ENCODE results near the gene CCDC9B. TPM values are rescaled to one million over a fixed set of nuclear protein-coding genes. Genes with fewer than 3 reads are reported as not detected.

The CCDC9B gene
- total RNA-seq, 1 experiment from 2014 or later = 9.8 TPM

DNA sequence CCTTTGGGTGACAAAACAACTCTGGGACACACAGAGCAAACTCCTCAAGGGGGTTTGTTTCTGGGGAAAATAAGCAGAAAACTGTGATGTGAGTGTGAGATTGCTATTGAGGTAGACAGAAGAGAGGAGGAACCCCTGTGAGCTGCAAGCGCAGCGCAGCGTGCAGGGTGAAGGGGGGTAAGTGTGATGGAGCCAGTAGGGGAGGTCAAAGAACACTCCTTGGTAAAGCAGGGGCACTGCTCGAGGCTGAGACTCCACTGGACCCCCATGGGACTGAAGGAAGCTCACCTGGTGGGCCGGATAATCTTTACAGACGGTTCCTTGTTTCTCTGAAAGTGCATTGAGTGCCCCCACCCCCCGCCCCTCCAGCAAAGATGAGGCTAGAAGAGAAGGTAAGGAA, 9.7 kb downstream of the CCDC9B start:
- DNase-seq (ENCODE audit: low read depth) = no peak

- peak; percentile 58 for DNase-seq (ENCODE audit: low read depth)
Observed at GRCh38 chr15:40330368-40330836, 10.3 kb downstream of the CCDC9B start.

DNA sequence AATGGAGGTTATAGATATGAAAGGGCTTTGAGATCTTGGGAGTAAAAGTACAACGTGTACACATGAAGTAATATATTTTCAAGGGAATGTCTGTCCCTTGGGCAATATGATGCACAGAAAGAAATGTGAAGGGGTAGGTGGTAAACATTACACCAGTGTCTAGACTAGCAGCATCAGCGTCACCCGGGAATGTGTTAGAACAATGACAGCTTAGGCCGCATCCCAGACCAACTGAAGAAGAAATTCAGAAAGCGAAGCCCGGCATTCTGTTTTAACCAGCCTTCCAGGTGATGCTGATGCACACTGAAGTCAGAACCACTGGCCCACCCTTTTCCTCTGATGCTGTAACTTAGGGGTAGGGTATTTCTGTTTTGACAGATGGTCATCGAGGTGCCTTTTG, 10.9 kb downstream of the CCDC9B start:
- DNase-seq (ENCODE audit: low read depth) = no peak

GRCh38 chr15:40328751-40329150, 12.0 kb downstream of the CCDC9B start:
- DNase-seq (ENCODE audit: low read depth) = no peak

GRCh38 chr15:40328176-40328575, 12.6 kb downstream of the CCDC9B start:
- no peak for DNase-seq (ENCODE audit: low read depth)

- no peak for DNase-seq (ENCODE audit: low read depth)
Observed at GRCh38 chr15:40327457-40327856, 13.3 kb downstream of the CCDC9B start.

DNA sequence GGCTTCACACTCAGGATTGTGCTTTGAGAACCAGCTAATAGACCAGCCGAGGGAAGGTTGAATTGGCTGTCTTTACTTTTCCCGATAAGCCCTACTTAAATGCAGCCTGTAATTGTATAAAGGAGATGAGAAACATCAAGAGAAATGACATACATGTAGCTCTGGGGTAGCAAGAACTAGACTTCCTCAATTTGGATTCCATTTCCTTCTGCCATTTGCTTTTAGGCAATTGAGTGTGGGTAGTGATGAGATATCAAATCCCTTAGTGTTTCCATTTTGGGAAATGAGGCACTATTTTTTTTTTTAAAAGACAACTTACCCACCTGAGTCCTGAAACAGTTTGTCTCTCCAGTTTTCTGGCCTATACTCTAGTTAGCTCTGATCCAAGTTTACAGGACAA, 15.0 kb downstream of the CCDC9B start:
- no peak for DNase-seq (ENCODE audit: low read depth)

DNA sequence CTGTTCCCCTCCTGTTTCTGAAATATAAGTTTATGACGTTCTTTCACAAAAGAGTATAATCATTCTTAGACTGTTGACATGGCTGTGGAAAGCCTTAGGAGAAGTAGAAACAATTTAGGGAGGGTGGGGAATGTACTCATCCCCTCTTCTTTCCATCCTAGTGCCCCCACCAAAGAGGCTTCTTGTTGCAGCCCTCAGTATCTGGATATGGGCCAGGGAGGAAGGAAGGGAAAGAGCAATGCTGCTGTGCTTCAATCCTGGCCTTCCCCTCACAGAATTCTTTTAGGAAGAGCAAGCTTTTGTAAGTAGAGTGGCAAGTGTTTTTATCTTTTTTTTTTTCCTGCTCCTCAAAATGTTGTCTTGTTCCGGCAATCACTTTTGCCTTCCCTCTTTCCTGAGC, 15.6 kb downstream of the CCDC9B start:
- no peak for DNase-seq (ENCODE audit: low read depth)

GRCh38 chr15:40323953-40324937, 16.5 kb downstream of the CCDC9B start:
- no peak for DNase-seq (ENCODE audit: low read depth)

DNA sequence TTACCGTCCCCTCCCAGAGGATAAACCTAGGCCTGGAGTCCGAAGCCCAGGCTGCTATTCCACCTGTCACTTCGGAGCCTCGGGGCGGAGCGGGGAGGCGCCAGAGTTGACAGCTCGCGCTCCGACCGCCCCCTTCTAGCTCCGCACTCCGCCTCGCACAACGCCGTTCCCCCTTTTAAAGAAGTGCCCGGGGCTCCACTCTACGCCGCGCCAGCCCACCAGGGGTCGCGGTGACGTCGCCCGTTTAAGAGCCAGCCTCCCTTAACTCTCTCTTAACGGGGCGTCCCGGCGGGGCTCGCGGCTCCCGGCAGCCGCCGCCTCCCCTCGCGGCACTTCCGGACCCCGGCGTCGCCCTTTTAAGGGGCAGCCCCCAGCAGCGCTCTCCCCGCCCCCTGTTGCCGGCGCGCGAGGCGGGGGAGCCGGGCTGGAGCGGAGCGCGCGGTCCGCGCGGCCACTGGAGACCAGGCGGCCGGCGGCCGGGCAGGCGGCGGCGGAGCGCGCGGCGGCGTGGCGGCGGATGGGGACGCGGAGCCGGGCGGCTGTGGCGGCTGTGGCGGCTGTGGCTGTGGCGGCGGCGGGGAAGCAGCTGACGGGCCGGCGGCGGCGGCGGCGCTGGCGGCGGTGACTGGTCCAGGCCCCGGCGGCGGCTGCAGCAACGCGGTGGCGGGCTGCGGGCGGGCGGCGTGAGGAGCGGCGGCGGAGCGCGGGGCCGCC, 17.3 kb downstream of the CCDC9B start, which contains the start of gene INAFM2:
INAFM2 (plus strand) TSS at position 454 of the 714 bp plus-strand sequence. CDS start 364 bp downstream, outside the sequence.
- DNase-seq (ENCODE audit: low read depth) = peak; percentile 93

- no peak for DNase-seq (ENCODE audit: low read depth)
Observed at GRCh38 chr15:40322531-40323238, 18.1 kb downstream of the CCDC9B start.

DNA sequence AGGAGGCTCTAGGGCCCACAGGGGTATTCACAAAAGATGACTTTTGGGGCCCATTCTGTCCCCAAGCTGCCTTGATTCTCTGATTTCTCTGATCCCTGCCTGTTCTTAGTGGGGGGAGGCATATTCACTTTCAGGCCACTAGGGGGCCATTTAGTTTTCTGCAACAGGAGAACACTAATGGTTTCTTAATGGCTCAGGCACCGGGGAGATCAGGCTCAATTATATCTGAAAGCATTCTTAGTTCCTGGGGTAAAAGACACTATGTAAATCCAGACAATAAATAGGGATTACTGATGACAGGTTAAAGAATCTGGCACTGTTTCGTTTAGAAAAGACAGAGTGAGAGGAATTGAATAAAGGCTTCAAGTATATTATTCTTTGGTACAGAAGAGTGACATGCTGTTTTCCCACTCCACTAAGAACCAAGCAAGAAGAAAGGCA, 19.8 kb downstream of the CCDC9B start:
- DNase-seq (ENCODE audit: low read depth) = peak; percentile 55

- no peak for DNase-seq (ENCODE audit: low read depth)
Observed at GRCh38 chr15:40320409-40320808, 20.3 kb downstream of the CCDC9B start.

DNA sequence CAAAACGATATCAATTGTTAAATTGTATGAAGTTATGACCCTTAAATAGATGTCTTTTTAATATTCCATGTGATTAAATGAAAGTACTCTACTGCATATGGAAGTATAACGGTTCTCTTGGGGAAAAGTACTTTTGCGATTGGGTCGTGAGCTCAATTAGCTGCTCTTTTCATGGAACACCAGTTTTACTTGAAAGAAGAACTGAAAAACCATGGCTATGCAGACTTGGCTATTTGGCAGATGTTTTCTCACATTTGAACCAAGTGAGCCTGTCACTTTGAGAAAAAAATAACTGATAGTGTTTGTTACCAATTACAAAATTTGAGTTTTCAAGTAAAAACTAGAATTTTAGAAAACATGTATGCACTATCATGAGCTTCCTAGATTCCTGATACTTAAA, 23.2 kb downstream of the CCDC9B start:
- no peak for DNase-seq (ENCODE audit: low read depth)

DNA sequence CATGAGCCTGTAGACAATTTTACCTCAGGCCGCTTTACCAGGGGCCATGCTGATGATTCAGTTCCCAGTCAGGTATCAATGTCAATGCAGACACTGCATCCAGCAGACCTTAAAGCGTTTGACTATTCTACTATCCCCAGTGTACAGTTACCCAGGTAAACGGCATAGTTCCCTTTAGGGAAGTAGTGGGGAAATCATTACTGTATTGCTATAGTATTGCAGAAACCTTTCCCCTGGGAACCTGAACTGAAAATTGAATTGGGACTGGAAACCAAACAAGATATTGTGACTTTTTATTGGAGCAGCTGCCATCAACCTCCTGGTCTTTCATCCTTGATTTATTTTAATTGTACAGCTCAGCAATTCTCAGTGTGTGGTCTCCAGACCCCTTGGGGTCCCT, 23.8 kb downstream of the CCDC9B start:
- no peak for DNase-seq (ENCODE audit: low read depth)

GRCh38 chr15:40314723-40315276, 25.9 kb downstream of the CCDC9B start:
- peak; percentile 78 for DNase-seq (ENCODE audit: low read depth)

DNA sequence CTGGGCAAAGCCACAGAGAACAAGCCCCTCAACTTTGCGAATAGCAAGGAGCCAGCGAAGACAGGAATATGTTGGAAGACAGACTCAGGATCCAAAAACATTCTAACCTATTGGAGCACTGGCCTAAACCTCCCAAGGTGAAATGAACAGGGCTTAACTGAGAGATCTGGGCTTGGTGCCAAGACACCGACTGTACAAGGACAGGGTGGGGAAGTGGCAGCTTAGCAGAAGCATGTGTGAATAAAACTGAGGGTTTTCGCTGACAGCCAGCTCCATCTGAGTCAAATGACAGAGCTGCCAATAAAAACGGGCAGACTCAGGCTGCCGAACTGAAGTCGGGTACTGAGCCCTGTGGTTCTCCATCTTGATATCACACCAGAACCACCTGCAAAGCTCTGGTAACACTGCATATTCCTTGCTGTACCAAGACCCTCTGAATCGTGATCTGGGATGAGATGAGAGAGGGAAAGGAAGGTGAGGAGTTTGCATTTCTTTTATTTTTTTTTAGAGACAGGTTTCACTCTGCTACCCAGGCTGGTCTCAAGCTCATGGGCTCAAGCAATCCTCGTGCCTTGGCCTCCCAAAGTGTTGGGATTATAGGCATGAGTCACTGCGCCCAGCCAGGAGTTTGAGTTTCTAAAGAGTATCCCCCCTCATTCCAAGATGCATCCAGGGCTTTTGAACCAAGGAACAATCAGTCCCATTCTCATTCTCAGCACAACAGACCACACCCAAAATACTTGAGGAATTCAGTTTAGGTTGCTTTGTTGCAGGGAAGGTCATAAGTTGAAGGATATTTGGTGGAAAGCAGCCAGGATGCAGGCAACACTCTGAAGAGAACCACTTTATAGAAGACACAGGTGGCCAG, 27.0 kb downstream of the CCDC9B start:
- peak; percentile 49 for DNase-seq (ENCODE audit: low read depth)

DNA sequence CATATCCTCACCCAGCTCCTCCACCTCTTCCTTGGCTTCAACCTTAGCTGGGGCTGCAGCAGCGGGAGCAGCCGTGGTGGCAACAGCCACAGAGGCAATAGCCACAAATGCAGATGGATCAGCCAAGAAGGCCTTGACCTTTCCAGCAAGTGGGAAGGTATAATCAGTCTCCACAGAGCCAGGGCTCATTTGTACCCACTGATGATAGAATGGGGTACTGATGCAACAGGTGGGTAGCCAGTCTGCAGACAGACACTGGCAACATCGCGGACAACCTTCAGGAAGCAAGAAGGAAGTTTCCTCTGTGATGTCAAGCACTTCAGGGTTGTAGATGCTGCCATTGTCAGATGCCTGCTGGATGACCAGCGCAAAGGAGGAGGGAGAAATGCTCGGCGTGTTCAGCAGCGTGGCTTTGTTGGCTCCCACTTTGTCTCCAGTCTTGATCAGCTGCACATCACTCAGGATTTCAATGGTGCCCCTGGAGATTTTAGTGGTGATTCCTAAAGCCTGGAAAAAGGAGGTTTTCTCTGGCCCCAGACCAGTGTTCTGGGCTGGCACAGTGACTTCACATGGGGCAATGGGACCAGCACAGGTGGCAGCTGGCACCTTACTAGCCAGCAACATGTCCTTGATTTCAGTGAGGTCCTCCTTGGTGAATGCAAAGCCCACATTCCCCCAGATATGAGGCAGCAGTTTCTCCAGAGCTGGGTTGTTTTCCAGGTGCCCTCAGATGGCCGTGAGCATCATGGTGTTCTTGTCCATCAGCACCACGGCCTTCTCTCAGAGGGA, 28.2 kb downstream of the CCDC9B start:
- no peak for DNase-seq (ENCODE audit: low read depth)

DNA sequence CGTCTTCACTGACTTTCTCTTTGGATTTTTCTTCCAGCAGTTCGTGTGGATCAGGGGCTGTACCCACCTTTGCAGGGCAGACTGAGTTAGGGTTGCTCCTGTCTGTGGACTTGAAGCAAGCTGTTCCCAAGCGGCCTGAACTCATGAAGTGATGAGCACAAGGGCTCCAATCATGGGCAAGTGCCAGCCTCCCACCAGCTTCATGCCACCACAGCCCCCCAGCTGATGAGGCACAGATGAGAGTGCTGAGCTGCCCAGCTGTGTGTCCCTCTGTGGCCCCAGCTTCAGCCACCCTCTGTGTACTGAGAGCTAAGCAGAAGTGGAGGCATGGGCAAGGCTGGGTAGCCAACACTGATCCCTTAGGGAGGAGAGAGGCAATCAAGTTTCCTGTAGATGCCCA, 29.7 kb downstream of the CCDC9B start:
- DNase-seq (ENCODE audit: low read depth) = no peak

Measured in LHCN-M2 (cell line).